ENCODE data around the gene PIM3. TPM values are rescaled to one million over a fixed set of nuclear protein-coding genes. Genes with fewer than 3 reads are reported as not detected.
A peak's percentile ranks its signal among the peaks of the same experiment; 100 is the strongest.

Gene PIM3
- total and polyA plus RNA-seq, 10 of the 15 experiments (the other 5 are each of a cell fraction or from before 2014, with no cell fraction given) = 0.31 to 60.8 (median 12.4) TPM

DNA sequence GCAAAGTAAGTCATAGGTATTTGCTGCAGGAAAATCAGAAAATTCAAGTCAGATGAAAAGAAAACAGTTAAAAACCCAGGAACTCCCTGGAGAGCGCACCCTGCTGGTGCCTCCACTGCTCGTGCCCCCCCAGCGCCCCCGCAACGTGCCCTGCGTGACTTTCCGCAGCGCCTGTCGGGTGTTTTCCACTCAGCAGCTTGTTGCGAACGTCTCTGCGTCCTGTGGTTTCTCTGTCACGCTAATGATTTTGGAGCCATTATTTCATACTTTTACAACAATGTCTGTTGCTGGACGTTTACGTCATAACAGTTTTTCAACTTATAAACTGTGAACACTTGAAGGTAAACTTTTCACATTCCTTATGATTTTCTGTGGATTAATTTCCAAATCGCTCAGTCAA, 37.1 kb upstream of the PIM3 start (continued):
- TF ChIP-seq, protein P1, sequence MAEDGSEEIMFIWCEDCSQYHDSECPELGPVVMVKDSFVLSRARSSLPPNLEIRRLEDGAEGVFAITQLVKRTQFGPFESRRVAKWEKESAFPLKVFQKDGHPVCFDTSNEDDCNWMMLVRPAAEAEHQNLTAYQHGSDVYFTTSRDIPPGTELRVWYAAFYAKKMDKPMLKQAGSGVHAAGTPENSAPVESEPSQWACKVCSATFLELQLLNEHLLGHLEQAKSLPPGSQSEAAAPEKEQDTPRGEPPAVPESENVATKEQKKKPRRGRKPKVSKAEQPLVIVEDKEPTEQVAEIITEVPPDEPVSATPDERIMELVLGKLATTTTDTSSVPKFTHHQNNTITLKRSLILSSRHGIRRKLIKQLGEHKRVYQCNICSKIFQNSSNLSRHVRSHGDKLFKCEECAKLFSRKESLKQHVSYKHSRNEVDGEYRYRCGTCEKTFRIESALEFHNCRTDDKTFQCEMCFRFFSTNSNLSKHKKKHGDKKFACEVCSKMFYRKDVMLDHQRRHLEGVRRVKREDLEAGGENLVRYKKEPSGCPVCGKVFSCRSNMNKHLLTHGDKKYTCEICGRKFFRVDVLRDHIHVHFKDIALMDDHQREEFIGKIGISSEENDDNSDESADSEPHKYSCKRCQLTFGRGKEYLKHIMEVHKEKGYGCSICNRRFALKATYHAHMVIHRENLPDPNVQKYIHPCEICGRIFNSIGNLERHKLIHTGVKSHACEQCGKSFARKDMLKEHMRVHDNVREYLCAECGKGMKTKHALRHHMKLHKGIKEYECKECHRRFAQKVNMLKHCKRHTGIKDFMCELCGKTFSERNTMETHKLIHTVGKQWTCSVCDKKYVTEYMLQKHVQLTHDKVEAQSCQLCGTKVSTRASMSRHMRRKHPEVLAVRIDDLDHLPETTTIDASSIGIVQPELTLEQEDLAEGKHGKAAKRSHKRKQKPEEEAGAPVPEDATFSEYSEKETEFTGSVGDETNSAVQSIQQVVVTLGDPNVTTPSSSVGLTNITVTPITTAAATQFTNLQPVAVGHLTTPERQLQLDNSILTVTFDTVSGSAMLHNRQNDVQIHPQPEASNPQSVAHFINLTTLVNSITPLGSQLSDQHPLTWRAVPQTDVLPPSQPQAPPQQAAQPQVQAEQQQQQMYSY (CRISPR knock-in tag; IDR thresholded peaks at IDR 0.05) = no peak
- no peak for TF ChIP-seq KDM1A (IDR thresholded peaks at IDR 0.05; ENCODE audit: borderline replicate concordance)
- TF ChIP-seq CHD2 (IDR thresholded peaks at IDR 0.05; ENCODE audit: borderline replicate concordance, low read depth, low read length) = peak; percentile 41; the same call in 1 of the 2 replicates
- TF ChIP-seq, protein P2, sequence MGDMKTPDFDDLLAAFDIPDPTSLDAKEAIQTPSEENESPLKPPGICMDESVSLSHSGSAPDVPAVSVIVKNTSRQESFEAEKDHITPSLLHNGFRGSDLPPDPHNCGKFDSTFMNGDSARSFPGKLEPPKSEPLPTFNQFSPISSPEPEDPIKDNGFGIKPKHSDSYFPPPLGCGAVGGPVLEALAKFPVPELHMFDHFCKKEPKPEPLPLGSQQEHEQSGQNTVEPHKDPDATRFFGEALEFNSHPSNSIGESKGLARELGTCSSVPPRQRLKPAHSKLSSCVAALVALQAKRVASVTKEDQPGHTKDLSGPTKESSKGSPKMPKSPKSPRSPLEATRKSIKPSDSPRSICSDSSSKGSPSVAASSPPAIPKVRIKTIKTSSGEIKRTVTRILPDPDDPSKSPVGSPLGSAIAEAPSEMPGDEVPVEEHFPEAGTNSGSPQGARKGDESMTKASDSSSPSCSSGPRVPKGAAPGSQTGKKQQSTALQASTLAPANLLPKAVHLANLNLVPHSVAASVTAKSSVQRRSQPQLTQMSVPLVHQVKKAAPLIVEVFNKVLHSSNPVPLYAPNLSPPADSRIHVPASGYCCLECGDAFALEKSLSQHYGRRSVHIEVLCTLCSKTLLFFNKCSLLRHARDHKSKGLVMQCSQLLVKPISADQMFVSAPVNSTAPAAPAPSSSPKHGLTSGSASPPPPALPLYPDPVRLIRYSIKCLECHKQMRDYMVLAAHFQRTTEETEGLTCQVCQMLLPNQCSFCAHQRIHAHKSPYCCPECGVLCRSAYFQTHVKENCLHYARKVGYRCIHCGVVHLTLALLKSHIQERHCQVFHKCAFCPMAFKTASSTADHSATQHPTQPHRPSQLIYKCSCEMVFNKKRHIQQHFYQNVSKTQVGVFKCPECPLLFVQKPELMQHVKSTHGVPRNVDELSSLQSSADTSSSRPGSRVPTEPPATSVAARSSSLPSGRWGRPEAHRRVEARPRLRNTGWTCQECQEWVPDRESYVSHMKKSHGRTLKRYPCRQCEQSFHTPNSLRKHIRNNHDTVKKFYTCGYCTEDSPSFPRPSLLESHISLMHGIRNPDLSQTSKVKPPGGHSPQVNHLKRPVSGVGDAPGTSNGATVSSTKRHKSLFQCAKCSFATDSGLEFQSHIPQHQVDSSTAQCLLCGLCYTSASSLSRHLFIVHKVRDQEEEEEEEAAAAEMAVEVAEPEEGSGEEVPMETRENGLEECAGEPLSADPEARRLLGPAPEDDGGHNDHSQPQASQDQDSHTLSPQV (IDR thresholded peaks at IDR 0.05) = peak; percentile 90
- TF ChIP-seq BHLHE40 (IDR thresholded peaks at IDR 0.05; ENCODE audit: borderline replicate concordance in 1 of 2, low read depth in 2 of 2, low read length in 1 of 2) = peak; percentile 84 to 89
- TF ChIP-seq NBN (IDR thresholded peaks at IDR 0.05) = 0 out of 2 replicates have a peak, but pooled peaks have one; percentile 42
- no peak for TF ChIP-seq EED (IDR thresholded peaks at IDR 0.05; ENCODE audit: low read depth)
- TF ChIP-seq CREM (IDR thresholded peaks at IDR 0.05; ENCODE audit: low read depth) = peak; percentile 72
- peak in 1 of 2 experiments; percentile 29; a peak in 1 of 4 replicates for TF ChIP-seq IKZF2 (IDR thresholded peaks at IDR 0.05)
- peak; percentile 68 for TF ChIP-seq MEF2B (IDR thresholded peaks at IDR 0.05; ENCODE audit: partially characterized antibody, poor library complexity, severe bottlenecking)
- TF ChIP-seq RB1 (IDR thresholded peaks at IDR 0.05; ENCODE audit: borderline replicate concordance) = no peak
- TF ChIP-seq CREB1 (IDR thresholded peaks at IDR 0.05; ENCODE audit: low read depth) = peak; percentile 71; the same call in 1 of the 2 replicates
- TF ChIP-seq KLF5 (IDR thresholded peaks at IDR 0.05; ENCODE audit: partially characterized antibody) = peak; percentile 53
- TF ChIP-seq SP1 (IDR thresholded peaks at IDR 0.05; ENCODE audit: low read depth, low read length) = peak; percentile 46
- TF ChIP-seq ZNF384 (IDR thresholded peaks at IDR 0.05; ENCODE audit: borderline replicate concordance, low read depth, low read length) = no peak
- TF ChIP-seq, protein P3, sequence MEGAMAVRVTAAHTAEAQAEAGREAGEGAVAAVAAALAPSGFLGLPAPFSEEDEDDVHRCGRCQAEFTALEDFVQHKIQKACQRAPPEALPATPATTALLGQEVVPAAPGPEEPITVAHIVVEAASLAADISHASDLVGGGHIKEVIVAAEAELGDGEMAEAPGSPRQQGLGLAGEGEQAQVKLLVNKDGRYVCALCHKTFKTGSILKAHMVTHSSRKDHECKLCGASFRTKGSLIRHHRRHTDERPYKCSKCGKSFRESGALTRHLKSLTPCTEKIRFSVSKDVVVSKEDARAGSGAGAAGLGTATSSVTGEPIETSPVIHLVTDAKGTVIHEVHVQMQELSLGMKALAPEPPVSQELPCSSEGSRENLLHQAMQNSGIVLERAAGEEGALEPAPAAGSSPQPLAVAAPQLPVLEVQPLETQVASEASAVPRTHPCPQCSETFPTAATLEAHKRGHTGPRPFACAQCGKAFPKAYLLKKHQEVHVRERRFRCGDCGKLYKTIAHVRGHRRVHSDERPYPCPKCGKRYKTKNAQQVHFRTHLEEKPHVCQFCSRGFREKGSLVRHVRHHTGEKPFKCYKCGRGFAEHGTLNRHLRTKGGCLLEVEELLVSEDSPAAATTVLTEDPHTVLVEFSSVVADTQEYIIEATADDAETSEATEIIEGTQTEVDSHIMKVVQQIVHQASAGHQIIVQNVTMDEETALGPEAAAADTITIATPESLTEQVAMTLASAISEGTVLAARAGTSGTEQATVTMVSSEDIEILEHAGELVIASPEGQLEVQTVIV (IDR thresholded peaks at IDR 0.05; ENCODE audit: borderline replicate concordance, partially characterized antibody) = no peak
- TF ChIP-seq CHD4 (IDR thresholded peaks at IDR 0.05) = no peak
- TF ChIP-seq FOXM1 (IDR thresholded peaks at IDR 0.05; ENCODE audit: low read depth, low read length) = peak; percentile 51; the same call in 1 of the 2 replicates
- no peak for TF ChIP-seq HCFC1 (IDR thresholded peaks at IDR 0.05; ENCODE audit: low read length)
